HepG2 (cell line): ENCODE results near the gene CYB5R3. TPM values are rescaled to one million over a fixed set of nuclear protein-coding genes. Genes with fewer than 3 reads are reported as not detected.

Experiments used
- ELF4 ChIP-seq: sonication (generic); formaldehyde crosslinking; IDR thresholded peaks from 2 replicates; pipeline ENCODE4 v1.5.0; 2020; ENCODE audit warnings: missing genetic modification reagents, mild to moderate bottlenecking, moderate library complexity, borderline replicate concordance
- MED1 ChIP-seq: sonication (generic); formaldehyde crosslinking; IDR thresholded peaks from 2 replicates; pipeline ENCODE4 v1.4.0; 2020; ENCODE audit warnings: missing genetic modification reagents
- NFE2L1 ChIP-seq: sonication (generic); formaldehyde crosslinking; IDR thresholded peaks from 2 replicates; pipeline ENCODE4 v1.4.0; 2020; ENCODE audit warnings: missing genetic modification reagents, mild to moderate bottlenecking, borderline replicate concordance
- RARG ChIP-seq: sonication (generic); formaldehyde crosslinking; IDR thresholded peaks from 2 replicates; pipeline ENCODE4 v1.4.0; 2020; ENCODE audit warnings: low read depth, mild to moderate bottlenecking, missing genetic modification reagents
- SP4 ChIP-seq: sonication (generic); formaldehyde crosslinking; IDR thresholded peaks from 2 replicates; pipeline ENCODE4 v1.8.1; 2023; ENCODE audit warnings: mild to moderate bottlenecking, missing genetic modification reagents
- SRF ChIP-seq: IDR thresholded peaks from 2 replicates; pipeline ENCODE4 v1.6.1; 2011; ENCODE audit warnings: mild to moderate bottlenecking, low read depth, low read length, moderate library complexity
- TP53 ChIP-seq: sonication (generic); formaldehyde crosslinking; conservative IDR thresholded peaks from 2 replicates; pipeline ENCODE4 v1.4.0; 2020; ENCODE audit warnings: missing genetic modification reagents
- YEATS4 ChIP-seq: sonication (generic); formaldehyde crosslinking; IDR thresholded peaks from 2 replicates; pipeline ENCODE4 v1.4.0; 2020; ENCODE audit warnings: missing genetic modification reagents, borderline replicate concordance
- ZBTB46 ChIP-seq: sonication (generic); formaldehyde crosslinking; IDR thresholded peaks from 2 replicates; pipeline ENCODE4 v1.4.0; 2020; ENCODE audit warnings: mild to moderate bottlenecking, missing genetic modification reagents, borderline replicate concordance
- ZNF142 ChIP-seq: sonication (generic); formaldehyde crosslinking; IDR thresholded peaks from 2 replicates; pipeline ENCODE4 v1.4.0; 2020; ENCODE audit warnings: missing genetic modification reagents
- ZNF317 ChIP-seq: sonication (generic); formaldehyde crosslinking; IDR thresholded peaks from 2 replicates; pipeline ENCODE4 v1.5.0; 2020; ENCODE audit warnings: mild to moderate bottlenecking, missing genetic modification reagents
- ZNF773 ChIP-seq: sonication (generic); formaldehyde crosslinking; IDR thresholded peaks from 2 replicates; pipeline ENCODE4 v1.4.0; 2020; ENCODE audit warnings: missing genetic modification reagents, borderline replicate concordance
- ZNF781 ChIP-seq: sonication (generic); formaldehyde crosslinking; IDR thresholded peaks from 2 replicates; pipeline ENCODE4 v1.5.1; 2020; ENCODE audit warnings: borderline replicate concordance, mild to moderate bottlenecking, missing genetic modification reagents; ENCODE audit errors: not compliant biosample characterization
- ZNF816 ChIP-seq: sonication (generic); formaldehyde crosslinking; IDR thresholded peaks from 2 replicates; pipeline ENCODE4 v1.8.0; 2022; ENCODE audit warnings: missing genetic modification reagents, mild to moderate bottlenecking, borderline replicate concordance
- ZSCAN29 ChIP-seq: sonication (generic); formaldehyde crosslinking; conservative IDR thresholded peaks from 2 replicates; pipeline ENCODE4 v1.4.0; 2020; ENCODE audit warnings: mild to moderate bottlenecking, missing genetic modification reagents
- polyA plus RNA-seq, 8 experiments: library from polyadenylated mRNA; depleted of rRNA in 3 of 8; stranded (reverse) in 7 of 8; unstranded in 1 of 8; fragments of >200 nt; fragmentation: Illumina TruSeq in 4 of 8; extraction: Trizol in 4 of 8; gene quantifications; 2 replicates each; pipeline versions ENCODE4 v1.2.1 to v1.2.3, GENCODE V29; 2011 to 2016; ENCODE audit warnings: low read depth in 4 of 8, missing spikeins in 1 of 8, mixed read lengths in 1 of 8; ENCODE audit not compliant: insufficient read depth in 1 of 8
- total RNA-seq, 5 experiments: library from RNA; depleted of rRNA; stranded (reverse); fragments of >200 nt; fragmentation: Illumina TruSeq; extraction: Trizol; gene quantifications; 2 replicates each; pipeline ENCODE4 v1.2.3, GENCODE V29; 2016; ENCODE audit warnings: low read depth in 1 of 5
- TF ChIP-seq, protein P1 (sequence below): sonication (generic); formaldehyde crosslinking; conservative IDR thresholded peaks from 2 replicates; pipeline ENCODE4 v1.4.0; 2020; ENCODE audit warnings: missing genetic modification reagents
- TF ChIP-seq, protein P2 (sequence below): sonication (generic); formaldehyde crosslinking; IDR thresholded peaks from 2 replicates; pipeline ENCODE4 v1.8.1; 2023; ENCODE audit warnings: mild to moderate bottlenecking, missing genetic modification reagents
- TF ChIP-seq, protein P3 (sequence below): sonication (generic); IDR thresholded peaks from 2 replicates; pipeline ENCODE4 v1.6.1; 2016; ENCODE audit warnings: low read depth, borderline replicate concordance

CYB5R3 gene
- total and polyA plus RNA-seq, 2 of the 13 experiments (the other 11 are each of a cell fraction or from before 2014, with no cell fraction given): 32.4 to 305 TPM

DNA sequence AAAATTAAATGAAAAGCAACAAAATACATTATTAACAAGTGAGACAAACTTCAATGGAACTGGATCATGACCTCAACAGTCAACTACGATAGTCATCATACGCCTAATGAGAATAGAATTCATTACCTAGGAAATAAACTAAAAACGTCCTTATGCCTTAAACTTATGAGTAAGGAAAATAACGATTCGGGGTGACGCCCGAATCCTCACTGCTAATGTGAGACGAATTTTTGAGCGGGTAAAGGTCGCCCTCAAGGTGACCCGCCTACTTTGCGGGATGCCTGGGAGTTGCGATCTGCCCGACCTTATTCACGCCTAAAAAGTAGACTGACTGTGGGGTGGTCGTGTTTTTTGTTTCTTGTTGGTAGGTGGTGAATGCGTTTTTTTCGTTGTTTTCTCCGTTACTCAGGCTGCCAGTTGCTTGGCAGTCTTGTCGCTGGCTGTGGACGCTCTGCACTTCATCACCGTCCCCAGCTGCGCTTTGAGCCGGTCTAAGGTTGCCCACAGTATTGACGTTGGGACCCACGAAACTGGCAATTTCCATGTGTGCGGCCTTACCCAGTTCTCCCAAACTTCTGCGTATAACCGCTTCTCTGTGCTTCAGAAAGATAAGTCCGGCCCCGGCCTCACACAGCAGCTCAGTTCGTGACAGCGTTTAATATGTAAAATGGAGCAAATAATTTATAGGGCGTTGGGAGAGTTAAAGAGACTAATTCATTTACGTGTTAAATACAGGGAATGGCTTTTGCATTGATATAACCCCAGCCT, 33.9 kb downstream of the CYB5R3 start (continued):
- TF ChIP-seq ZNF142: peak; percentile 84
- TF ChIP-seq SP4 (CRISPR knock-in tag): peak; percentile 23; the same call in 1 of the 2 replicates
- TF ChIP-seq, protein P1, sequence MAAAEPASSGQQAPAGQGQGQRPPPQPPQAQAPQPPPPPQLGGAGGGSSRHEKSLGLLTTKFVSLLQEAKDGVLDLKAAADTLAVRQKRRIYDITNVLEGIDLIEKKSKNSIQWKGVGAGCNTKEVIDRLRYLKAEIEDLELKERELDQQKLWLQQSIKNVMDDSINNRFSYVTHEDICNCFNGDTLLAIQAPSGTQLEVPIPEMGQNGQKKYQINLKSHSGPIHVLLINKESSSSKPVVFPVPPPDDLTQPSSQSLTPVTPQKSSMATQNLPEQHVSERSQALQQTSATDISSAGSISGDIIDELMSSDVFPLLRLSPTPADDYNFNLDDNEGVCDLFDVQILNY (CRISPR knock-in tag): peak; percentile 63; the same call in 1 of the 2 replicates
- peak; percentile 83; the same call in 1 of the 2 replicates for TF ChIP-seq ZNF317 (CRISPR knock-in tag)
- peak; percentile 77 for TF ChIP-seq SRF
- 0 out of 2 replicates have a peak, but pooled peaks have one; percentile 4 for TF ChIP-seq ZNF816
- TF ChIP-seq MED1 (CRISPR knock-in tag): peak; percentile 100
- TF ChIP-seq, protein P2, sequence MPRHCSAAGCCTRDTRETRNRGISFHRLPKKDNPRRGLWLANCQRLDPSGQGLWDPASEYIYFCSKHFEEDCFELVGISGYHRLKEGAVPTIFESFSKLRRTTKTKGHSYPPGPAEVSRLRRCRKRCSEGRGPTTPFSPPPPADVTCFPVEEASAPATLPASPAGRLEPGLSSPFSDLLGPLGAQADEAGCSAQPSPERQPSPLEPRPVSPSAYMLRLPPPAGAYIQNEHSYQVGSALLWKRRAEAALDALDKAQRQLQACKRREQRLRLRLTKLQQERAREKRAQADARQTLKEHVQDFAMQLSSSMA (CRISPR knock-in tag): peak; percentile 8; the same call in 1 of the 2 replicates
- no peak for TF ChIP-seq ELF4 (CRISPR knock-in tag)
- TF ChIP-seq TP53 (CRISPR knock-in tag): no peak; the same call in 1 of the 2 replicates
- peak; percentile 78 for TF ChIP-seq YEATS4 (CRISPR knock-in tag)
- no peak for TF ChIP-seq RARG (CRISPR knock-in tag)
- TF ChIP-seq ZNF773 (CRISPR knock-in tag): peak; percentile 26; the same call in 1 of the 2 replicates
- TF ChIP-seq ZBTB46: no peak; the same call in 1 of the 2 replicates
- no peak for TF ChIP-seq NFE2L1 (CRISPR knock-in tag)
- TF ChIP-seq ZNF781: peak; percentile 92
- peak; percentile 97 for TF ChIP-seq ZSCAN29
- TF ChIP-seq, protein P3, sequence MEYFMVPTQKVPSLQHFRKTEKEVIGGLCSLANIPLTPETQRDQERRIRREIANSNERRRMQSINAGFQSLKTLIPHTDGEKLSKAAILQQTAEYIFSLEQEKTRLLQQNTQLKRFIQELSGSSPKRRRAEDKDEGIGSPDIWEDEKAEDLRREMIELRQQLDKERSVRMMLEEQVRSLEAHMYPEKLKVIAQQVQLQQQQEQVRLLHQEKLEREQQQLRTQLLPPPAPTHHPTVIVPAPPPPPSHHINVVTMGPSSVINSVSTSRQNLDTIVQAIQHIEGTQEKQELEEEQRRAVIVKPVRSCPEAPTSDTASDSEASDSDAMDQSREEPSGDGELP: no peak
